T-helper 1 cell (primary cell): ENCODE data around the gene AMIGO3.

ENCODE experiments used
- DNase-seq, 5 donors: peaks; one replicate each; pipeline ENCODE4 v3.0.0-alpha.2; 2012 to 2020

The AMIGO3 gene

DNA sequence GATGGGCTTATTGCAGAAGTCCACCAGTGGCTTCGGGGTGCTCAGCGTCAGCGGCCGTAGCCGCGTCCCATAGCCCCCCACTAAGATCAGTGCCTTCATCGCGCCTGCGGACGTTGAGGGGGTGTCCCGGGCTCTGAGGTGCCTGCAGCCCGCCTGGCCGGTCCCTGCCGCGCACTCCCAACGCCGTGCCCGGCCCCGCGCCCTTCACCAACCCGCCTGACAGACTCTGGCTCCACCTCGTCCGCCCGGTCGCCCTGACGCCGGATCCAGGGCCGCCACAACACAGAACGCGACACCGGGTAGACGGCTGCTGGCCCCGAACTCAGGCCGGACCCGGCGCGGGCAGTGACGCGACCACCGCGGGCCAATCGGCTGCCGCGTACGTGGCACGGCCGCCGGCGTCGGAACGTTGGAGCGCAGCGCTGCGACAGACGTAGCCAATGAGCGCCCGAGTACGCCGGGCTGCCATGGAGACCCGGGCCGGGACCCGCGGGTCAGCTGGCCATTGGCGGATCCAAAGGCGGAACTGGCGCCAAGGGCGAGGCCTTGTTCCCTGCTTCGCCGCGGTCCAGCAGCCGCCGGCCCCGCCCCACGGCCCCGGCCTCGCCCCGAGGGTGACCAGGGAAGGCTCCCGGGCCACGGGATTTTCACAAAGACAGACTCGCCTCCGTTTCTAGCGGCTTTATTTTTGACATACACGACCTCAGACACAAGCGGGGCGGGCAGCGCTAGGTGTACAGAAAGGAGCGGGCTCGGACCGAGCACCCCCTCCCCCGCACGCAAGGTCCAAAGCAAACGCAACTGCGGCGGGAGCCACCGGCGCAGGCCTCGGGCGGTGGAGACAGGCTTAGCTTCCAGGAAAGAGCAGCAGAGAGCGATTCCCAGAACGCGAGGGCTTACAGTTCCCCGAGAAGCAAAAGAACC is 4.4 kb upstream of the AMIGO3 start, which contains the start of gene GMPPB:
GMPPB (minus strand) TSS at position 324 of the 924 bp plus-strand sequence; CDS start at position 99, 225 bp downstream.
- DNase-seq = peak; percentile 83 to 97 (median 88)

DNA sequence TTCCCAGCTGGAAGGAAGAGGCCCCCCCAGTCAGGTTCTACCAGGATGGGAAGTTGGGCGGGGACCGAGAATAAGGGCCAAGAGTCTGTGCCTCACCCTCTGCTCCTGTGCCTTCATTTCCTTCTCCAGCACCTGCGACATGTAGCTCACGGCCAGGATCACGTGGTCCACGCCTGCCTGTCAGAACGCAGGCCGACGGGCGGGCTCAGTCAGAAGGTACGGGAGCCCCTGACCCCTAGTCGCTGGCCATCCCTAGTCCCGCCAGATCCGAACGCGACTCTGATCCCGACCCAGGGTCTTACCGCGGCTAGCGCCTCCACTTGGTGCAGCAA is 3.8 kb upstream of the AMIGO3 start:
- peak; percentile 40 to 69 (median 57) for DNase-seq

DNA sequence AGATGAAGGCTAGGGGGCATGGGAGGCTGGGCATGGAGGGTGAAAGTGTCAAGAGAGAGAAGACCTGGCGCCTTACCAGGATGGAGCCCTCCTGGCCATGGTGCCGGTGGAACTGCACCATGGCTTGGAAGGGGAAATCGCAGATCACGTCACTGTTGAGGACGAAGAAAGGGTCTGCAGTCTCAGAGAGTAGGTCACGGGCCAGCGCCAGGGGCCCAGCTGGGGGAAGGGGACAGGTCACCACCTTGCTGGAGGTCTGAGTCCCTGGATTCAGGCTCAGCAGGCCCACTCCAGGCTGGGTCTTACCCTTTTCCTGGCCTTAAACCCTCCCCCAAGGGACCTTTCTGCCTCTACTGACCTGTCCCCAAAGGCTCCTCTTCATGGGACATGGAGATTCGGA is 3.4 kb upstream of the AMIGO3 start:
- DNase-seq = no peak

DNA sequence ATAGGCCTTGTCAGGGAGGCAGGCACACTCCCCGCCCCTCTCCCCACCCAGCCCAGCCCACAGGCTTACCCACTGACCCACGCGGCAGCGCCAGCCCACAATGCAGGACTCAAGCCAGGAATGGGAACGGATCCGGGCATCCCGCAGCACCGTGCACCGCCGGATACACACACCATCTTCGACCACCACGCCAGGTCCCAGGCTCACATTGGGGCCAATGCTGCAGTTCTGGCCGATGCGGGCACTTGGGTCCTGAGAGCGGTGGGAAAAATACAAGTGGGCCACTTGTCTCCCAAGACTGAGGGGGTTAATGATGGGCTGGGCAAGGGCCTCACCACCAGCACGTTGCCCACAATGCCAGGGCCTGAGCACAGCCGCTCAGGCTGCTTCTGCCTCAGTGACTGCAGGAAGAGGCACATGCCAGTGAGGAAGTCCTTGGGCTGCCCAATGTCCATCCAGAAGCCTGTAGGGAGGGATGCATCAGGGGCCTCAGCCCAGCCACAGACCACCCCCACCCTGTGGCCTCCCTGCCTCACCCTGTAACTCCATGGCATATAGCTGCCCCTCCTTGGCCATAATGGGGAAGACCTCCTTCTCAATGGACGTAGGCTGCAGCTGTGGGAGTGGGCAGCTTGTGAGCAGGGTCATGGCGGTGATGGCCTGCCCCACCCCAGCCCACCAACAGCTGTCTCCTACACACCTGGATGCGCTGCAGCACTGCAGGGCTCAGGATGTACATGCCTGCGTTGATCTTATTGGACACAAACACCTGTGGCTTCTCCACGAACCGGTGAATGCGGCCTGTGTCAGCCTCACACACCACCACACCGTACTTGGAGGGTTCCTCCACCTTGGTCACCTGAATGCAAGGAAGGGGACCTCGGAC is 2.7 kb upstream of the AMIGO3 start:
- no peak for DNase-seq

DNA sequence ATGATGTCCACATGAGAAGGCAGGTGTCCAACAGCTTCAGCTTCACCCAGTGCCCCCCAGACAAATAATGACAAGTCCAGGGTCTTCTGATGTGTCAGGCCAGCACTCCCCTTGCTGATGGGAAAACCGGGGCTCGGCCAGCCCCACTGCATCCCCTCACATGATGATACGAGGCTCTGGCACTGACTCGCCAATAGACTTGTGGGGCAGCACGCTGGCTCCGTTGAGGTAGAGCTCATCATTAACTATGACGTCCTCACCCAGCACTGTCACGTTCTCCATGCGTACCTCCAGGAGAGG is 2.1 kb upstream of the AMIGO3 start:
- no peak for DNase-seq

- DNase-seq = no peak
Observed at GRCh38 chr3:49720855-49721595, 1.5 kb upstream of the AMIGO3 start.

GRCh38 chr3:49718858-49719213 is 648 bp downstream of the AMIGO3 start:
- DNase-seq = no peak

DNA sequence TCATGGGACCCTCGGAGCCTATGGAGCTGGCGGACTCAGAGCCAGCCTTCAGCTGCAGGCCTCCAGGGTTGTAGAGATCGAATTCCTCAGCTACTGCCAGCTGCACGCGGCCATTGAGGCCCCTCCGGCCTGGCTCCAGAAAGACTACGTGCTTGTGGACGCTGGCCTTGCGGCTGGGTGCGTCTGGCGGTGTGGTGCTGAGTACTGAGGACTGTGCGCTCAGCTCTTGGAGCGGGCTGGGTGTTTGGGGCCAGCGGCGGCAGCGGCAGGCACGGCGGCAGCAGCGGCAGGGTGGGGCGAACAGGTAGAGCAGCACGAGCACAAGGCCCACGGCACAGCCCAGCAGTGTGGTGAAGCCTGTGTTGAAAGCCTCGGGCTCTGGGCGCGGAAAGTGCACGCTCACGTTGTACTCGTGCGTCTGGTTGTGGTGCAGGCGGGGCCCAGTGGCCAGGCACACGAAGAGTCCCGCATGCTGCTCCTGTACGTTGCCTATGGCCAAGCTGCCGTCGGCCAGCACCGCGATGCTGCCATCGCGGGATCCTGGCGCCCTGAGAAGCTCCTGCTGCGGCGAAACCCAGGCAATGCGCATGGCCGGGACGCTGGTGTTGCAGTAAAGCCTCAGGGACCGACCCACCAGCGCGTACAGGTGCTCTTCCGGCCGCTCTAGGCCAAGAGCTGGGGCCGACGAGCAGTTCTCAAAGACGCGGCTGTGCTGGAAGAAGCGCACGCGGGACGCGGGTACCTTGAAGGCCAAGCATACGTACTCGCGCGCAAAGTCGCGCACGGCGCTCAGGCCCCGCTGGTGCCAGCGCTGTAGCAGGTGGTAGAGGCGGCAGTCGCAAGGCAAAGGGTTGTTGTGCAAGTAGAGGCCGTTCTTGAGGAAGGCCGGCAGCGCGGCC is 1.3 kb downstream of the AMIGO3 start:
- DNase-seq = no peak

DNA sequence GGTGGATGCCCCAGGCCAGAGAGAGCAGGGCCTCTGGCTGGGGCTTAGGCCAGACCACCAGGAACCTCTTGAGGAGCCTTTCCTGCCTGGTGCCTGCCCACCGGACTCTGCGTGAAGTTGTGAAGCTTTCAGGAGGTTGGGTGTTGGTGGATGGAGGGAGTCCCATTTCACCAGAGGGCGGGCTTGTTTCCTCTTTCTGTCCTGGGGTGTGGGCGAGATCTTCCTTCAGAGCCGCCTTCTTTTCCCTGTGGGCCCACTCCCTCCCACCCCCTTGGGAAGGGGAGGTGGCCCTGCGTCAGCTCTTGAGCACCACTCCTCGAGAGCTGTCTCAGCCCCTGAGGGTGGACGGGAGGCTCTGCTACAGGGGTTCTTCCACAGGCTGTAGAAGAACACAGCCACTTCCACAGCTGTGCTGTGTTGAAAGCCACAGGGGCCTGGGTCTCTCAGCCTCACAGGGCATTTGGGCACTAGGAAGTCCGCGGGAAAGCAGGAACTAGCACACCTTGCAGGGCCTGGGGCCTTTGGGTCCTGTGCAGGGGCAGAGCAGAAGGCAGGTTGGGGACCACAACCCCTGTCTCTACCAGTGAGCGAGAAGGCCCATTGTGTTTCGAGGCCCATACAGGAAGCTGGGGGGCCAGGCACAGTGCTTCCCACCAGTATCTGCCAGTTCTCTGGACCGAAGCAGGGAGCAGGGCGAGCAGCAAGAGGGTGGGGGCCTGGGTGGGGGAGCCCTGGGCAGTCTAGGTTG is 2.1 kb downstream of the AMIGO3 start:
- DNase-seq = no peak

DNA sequence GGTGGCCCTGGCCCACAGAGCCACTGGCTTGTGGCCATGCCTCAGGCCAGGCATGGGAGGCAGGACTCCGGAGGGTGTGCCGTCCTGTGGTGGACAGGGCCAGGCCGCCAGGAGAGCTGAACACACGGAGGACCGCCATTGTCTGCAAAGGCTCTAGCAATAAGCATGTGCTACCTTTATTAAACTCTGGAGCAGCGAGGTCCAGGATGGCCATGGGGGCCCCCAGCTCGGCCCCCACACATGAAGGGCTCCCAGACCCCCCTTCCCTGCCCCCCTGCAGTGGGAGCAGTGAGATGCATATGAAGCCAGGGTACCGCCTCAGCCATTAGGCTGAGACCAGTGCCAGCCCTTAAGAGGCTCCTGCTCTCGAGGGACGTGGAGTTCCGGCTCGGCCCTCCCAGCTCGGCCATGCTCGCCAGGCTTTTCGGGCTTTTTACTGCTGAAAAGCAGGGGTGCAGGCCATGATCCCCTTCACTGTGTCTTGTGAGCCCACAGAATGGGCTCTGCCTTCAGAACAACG is 2.7 kb downstream of the AMIGO3 start:
- no peak for DNase-seq

DNA sequence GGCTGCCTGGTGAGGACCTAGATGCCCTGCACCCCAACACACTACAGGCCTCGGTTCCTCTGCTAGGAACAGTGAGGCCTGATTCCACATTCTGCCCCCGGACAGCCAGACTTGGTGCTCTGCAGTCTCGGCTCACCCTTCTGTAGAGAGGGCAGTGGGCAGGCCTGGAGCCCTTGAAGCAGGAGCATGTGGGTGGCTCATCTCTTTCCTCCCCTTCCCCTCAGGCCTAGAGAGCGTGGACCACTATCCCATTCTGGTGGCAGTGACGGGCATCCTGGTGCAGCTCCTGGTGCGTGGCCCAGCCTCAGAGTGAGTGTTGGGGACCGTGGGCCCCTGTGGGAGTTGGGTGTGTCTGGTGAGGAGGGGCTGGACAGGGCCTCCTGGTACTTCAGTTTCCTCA is 3.3 kb downstream of the AMIGO3 start:
- no peak for DNase-seq

GRCh38 chr3:49715611-49716121 is 3.8 kb downstream of the AMIGO3 start:
- no peak for DNase-seq

DNA sequence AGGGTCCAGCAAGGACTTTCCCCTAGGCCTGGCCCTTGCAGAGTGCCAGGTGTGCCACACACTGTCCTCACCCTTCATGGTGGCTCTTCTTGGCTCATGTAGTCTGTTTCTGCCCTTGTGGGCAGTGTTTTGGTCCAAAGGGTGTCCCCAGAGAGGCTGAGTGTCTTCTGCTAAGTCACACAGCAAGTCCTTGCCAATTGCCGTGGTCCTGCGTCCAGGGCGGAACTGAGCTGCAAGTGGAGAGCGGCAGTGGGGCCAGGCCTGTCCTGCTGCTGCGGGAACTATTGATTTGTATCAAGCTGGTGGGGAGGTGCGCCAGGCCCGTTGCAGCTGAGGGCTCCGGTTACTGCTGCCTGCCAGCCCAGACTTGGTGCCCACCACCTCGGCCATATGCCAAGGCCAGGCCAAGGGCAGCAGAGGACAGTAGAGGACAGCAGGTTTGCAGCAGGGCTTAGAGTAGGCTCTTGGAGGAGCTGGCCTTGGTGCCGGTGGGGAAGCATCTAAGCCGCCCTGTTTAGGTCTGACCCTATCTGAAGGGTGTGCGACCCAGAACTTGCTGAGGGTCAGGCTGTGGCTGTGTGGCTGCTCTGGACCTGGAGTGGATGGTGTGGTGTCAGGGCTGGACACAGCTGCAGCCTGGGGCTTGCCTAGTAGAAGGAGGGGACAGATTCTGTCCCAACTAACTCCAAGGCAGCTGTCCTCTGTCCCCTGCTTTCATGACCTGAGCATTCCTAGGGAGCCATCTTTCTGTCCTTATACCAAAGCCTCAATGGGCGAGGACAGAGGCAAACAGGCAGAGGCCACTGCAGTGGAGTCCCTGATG is 4.5 kb downstream of the AMIGO3 start:
- no peak for DNase-seq

DNA sequence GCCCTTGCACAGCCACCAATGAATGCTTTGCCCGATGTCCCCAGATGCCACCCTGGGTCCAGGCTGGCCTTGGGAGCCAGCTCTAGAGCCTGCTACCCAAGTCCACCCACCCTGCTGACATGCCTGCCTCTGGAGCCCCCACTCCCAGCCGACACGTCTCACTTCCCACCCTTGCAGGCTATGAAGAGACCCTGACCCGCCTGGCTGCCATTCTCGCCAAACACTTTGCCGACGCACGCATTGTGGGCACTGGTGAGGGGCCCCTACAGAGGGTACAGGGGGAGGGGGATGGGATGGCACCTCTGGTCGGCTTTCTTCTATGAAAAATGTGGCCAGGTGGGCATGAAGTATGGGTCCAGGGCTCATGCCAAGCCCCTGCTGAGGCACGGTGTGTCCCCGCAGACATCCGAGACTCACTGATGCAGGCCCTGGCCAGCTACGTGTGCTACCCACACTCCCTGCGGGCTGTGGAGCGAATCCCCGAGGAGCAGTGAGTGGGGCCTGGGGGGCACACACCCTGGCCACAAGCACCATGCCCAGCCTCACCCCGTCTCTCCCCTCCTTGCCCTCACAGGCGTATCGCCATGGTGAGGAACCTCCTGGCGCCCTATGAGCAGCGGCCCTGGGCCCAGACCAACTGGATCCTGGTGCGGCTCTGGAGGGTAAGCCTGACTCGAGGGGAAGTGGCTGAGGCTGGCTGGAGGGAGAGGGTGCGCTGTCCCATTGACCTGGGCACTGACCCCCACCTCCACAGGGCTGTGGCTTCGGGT is 6.0 kb downstream of the AMIGO3 start:
- no peak for DNase-seq

- no peak for DNase-seq
Observed at GRCh38 chr3:49712631-49713317, 6.7 kb downstream of the AMIGO3 start.

DNA sequence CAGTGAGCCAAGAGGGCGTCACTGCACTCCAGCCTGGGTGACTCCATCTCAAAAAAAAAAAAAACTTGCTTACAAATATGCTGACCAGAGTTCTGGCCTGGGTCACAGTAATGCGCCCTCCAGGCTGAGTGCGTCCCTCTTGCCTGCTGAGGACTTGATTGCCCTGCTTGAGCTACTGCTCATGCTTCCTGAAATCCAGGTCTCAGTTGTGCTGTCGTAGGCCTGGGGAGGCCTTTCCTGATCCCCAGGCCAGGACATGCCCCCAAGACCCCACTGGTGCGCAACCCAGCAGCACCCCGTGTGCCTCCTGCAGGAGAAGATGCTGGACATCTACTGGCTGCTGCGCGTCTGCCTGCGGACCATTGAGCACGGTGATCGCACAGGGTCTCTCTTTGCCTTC is 7.3 kb downstream of the AMIGO3 start:
- DNase-seq = no peak

- no peak for DNase-seq
Observed at GRCh38 chr3:49711489-49711888, 8.0 kb downstream of the AMIGO3 start.

DNA sequence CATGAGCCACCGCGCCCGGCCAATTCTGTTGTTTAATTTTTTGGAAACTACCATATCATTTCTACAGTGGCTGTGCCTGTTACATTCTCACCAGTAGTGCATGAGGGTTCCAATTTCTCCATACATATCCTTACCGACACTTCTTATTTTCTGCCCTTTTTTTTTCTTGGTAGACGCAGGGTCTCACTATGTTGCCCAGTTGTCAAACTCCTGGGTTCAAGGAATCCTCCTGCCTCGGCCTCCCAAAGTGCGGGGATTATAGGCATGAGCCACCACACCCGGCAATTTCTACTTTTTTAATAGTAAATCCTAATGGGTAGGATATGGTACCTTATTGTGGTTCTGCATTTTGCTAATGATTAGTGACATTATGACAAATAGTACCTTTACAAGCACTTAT is 9.6 kb downstream of the AMIGO3 start:
- no peak for DNase-seq

DNA sequence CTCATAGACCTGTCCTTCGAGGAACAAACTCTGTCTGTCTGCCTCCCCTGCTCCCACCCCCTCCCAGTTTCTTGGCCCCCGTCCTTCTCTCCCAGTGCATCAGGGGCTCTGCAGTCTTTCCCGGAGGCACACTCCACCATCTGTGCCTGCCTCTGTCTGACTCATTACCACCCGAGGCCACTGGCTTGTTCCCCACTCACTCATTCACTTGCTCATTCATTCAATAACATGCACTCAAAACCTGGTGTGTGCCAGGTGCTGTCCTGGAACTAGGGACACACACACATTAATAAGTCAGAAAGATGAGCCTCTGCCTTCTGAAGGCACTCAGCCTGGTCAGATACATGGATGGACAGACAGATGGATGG is 12.4 kb downstream of the AMIGO3 start:
- no peak for DNase-seq
